Small intestine (tissue), 7 donors: ENCODE data around the gene TEX28. TPM values are rescaled to one million over a fixed set of nuclear protein-coding genes. Genes with fewer than 3 reads are reported as not detected.
A peak's percentile ranks its signal among the peaks of the same experiment; 100 is the strongest.

ENCODE experiments used
- DNase-seq, 2 donors: peaks; one replicate each; pipeline versions ENCODE4 v3.0.0 to v3.0.0-alpha.2; 2013
- FAIRE-seq: peaks from 2 replicates; lab custom pipeline; 2012; peaks lifted over from hg19 to GRCh38; lab: Jason Lieb, UNC
- H3K27ac ChIP-seq, 3 donors: one replicate each; pipeline ENCODE4 v1.5.1; 2013; ENCODE audit warnings: low read length in 2 of 3, mild to moderate bottlenecking in 2 of 3, control low read depth in 1 of 3, inconsistent platforms in 1 of 3, low read depth in 1 of 3, moderate library complexity in 1 of 3
- H3K27me3 ChIP-seq, 3 donors: one replicate each; pipeline ENCODE4 v1.6.1; 2013; ENCODE audit warnings: low read length in 3 of 3, inconsistent platforms in 1 of 3; ENCODE audit not compliant: control insufficient read depth in 3 of 3, insufficient read depth in 3 of 3
- H3K36me3 ChIP-seq, 3 donors: one replicate each; pipeline ENCODE4 v1.6.1; 2013; ENCODE audit warnings: low read length in 3 of 3, inconsistent platforms in 1 of 3, low read depth in 1 of 3, mild to moderate bottlenecking in 1 of 3, moderate library complexity in 1 of 3; ENCODE audit not compliant: control insufficient read depth in 3 of 3, insufficient read depth in 2 of 3
- H3K4me1 ChIP-seq, 3 donors: one replicate each; pipeline ENCODE4 v1.6.1; 2013; ENCODE audit warnings: low read length in 2 of 3, inconsistent platforms in 1 of 3, low read depth in 1 of 3, mild to moderate bottlenecking in 1 of 3, moderate library complexity in 1 of 3; ENCODE audit not compliant: control insufficient read depth in 3 of 3, insufficient read depth in 2 of 3
- H3K4me3 ChIP-seq, 3 donors: one replicate each; pipeline ENCODE4 v1.5.1; 2013; ENCODE audit warnings: low read length in 3 of 3, control low read depth in 1 of 3, inconsistent platforms in 1 of 3, low read depth in 1 of 3, mild to moderate bottlenecking in 1 of 3, moderate library complexity in 1 of 3
- H3K9me3 ChIP-seq, 2 donors: one replicate each; pipeline ENCODE4 v1.6.1; 2013; ENCODE audit warnings: low read depth in 1 of 2, low read length in 1 of 2; ENCODE audit not compliant: control insufficient read depth in 2 of 2, insufficient read depth in 1 of 2
- WGBS, 3 donors: extraction: QIAGEN DNeasy Blood & Tissue Kit; methylation state at CpG; one replicate each; pipeline ENCODE4 v1.1.7; 2013; 5-methylcytosine and 5-hydroxymethylcytosine counted together
- polyA plus RNA-seq, 4 donors: library from polyadenylated mRNA; stranded (reverse) in 3 of 4; unstranded in 1 of 4; fragments of 200-250 nt in 3 of 4; fragments of 120-200 nt in 1 of 4; gene quantifications; one replicate each; pipeline versions ENCODE4 v1.2.1 to v1.2.3, GENCODE V29; 2013
- donor health status: healthy with polysubstance abuse.
- donor health status: control.
- donor health status: control.
- donor health status: Bipolar disorder and iron deficiency.
- donor health status: healthy.

Gene TEX28
- polyA plus RNA-seq, 4 donors, result not detected

- FAIRE-seq, result no peak
- Histone ChIP-seq H3K9me3 (no peaks in the 10 kb centered on the region), H3K4me3 (no peak overlapping the region), H3K27ac (no peak overlapping the region), H3K4me1 (no peaks in the 10 kb centered on the region), H3K36me3 (no peaks in the 10 kb centered on the region), H3K27me3 (no peaks in the 10 kb centered on the region)
- no peak for DNase-seq
- WGBS, 3 donors, result 70 to 78% (median 78%) methylated on average over 10 of the region's 10 CpGs
Measured at GRCh38 chrX:154329294-154329693, 34.4 kb upstream of the TEX28 start.

DNA sequence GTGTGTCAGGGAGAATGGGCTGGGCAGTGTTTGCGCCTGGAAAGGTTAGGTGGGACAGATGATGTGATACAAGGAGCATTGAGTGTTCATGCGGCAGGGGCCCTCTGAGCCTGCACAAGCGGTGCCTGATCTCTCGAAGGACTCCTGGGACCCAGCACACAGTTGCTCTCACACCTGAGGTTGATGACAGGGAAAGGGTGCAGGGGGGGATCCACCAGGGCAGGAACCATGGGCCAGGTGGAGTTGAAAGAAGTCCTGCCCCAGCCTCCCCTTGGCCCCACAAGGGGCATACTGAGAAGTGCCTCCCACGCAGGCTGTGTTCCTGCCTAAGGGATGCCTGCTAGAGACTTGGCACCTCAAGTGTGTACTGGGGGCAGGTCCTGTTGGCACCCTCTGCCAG, 33.7 kb upstream of the TEX28 start:
- no peaks in the 10 kb centered on the region for H3K4me1 ChIP-seq
- FAIRE-seq, result no peak

DNA sequence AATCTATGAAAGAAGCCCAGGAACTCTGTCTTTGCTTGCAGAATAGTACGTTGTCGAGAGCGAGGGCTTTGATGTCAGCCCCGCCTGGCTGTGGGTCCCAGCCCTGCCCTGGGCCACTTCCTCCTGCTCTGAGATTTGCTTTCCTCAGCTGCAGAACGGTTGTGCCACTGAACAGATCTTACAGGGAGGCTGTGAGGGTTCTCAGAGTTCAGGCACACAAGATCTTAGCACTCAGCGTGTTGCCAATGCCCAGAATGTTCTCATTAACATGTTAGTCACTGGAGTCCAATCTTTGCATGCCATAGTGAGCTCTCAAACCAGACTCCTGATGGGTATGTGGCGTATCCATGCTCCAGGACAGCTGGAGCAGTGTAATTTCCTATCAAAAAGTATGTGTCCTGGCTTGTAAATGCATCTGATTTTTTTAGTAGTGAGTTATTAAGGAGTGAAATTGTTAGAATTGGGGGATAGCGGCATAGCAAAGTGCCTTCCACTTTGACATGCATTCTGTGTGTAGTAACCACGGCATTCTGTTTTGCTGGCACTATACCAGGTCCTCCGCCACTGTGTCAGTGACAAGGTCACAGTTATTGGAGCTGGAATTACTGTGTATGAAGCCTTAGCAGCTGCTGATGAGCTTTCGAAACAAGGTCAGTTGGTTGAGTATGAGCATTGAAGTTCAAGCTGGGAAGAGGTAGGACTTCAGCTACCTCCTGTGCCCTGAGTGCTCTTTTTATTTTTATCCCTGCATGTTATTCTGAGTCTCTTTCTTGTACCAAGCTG, 32.3 kb upstream of the TEX28 start:
- Histone ChIP-seq H3K9me3 (no peaks in the 10 kb centered on the region), H3K27me3 (no peaks in the 10 kb centered on the region), H3K4me1 (no peaks in the 10 kb centered on the region), H3K36me3 (no peaks in the 10 kb centered on the region), H3K4me3 (no peak overlapping the region), H3K27ac (no peak overlapping the region)
- FAIRE-seq (no peak), DNase-seq (no peak)
- 27 to 51% (median 32%) methylated on average over 11 of the region's 11 CpGs for WGBS, 3 donors

More for the DNA sequence above, 33.7 kb upstream of the TEX28 start:
- Histone ChIP-seq H3K4me3 (no peak overlapping the region), H3K27ac (no peak overlapping the region), H3K9me3 (no peaks in the 10 kb centered on the region), H3K36me3 (no peaks in the 10 kb centered on the region), H3K27me3 (no peaks in the 10 kb centered on the region)
- 85 to 96% (median 95%) methylated on average over 5 of the region's 5 CpGs for WGBS, 3 donors
- no peak for DNase-seq

GRCh38 chrX:154325541-154325940, 30.6 kb upstream of the TEX28 start:
- no peaks in the 10 kb centered on the region for H3K27me3 ChIP-seq
- H3K27ac ChIP-seq, result no peak overlapping the region
- DNase-seq, result no peak
- no peak overlapping the region for H3K4me3 ChIP-seq
- H3K9me3 ChIP-seq, result no peaks in the 10 kb centered on the region
- H3K4me1 ChIP-seq, result no peaks in the 10 kb centered on the region
- H3K36me3 ChIP-seq, result no peaks in the 10 kb centered on the region
- FAIRE-seq, result no peak
- WGBS, 3 donors, result 60 to 75% (median 67%) methylated on average over 8 of the region's 8 CpGs

- Histone ChIP-seq H3K27me3 (no peaks in the 10 kb centered on the region), H3K36me3 (no peaks in the 10 kb centered on the region), H3K9me3 (no peaks in the 10 kb centered on the region), H3K4me1 (no peaks in the 10 kb centered on the region), H3K27ac (no peak overlapping the region), H3K4me3 (no peak overlapping the region)
- FAIRE-seq, result no peak
- no peak for DNase-seq
- WGBS, 3 donors, result 57 to 71% (median 67%) methylated on average over 7 of the region's 7 CpGs
Measured at GRCh38 chrX:154323537-154323936, 28.6 kb upstream of the TEX28 start.

GRCh38 chrX:154322890-154323289, 28.0 kb upstream of the TEX28 start:
- no peaks in the 10 kb centered on the region for H3K9me3 ChIP-seq
- H3K27me3 ChIP-seq, result no peaks in the 10 kb centered on the region
- no peak for FAIRE-seq
- WGBS, 3 donors, result 74 to 83% (median 77%) methylated on average over 10 of the region's 10 CpGs
- H3K36me3 ChIP-seq, result no peaks in the 10 kb centered on the region
- no peak overlapping the region for H3K27ac ChIP-seq
- H3K4me3 ChIP-seq, result no peak overlapping the region
- no peak for DNase-seq
- H3K4me1 ChIP-seq, result no peaks in the 10 kb centered on the region

DNA sequence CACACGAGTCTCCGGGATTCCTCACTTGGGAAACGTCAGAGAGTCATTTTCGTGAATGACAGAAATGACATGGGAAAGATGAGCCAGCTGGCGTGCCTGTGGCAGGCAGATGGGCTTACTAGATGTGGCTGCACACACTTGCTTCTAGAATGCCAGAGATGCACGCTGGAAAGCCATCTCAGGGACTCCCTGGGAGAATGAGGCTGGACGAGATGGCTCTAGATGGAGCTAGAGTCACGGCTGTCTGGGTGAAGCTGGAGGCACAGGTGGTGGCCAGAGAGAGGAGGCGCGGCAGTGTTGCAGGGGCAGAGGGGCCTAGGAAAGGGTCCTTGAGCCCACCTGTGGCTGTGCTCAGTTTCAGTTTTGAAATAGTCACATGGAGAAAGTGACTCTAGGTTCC, 26.7 kb upstream of the TEX28 start:
- H3K4me3 ChIP-seq, result no peak overlapping the region
- WGBS, 3 donors, result 45 to 58% (median 54%) methylated on average over 8 to 10 of the region's 10 CpGs
- H3K27ac ChIP-seq, result no peak overlapping the region
- no peaks in the 10 kb centered on the region for H3K27me3 ChIP-seq
- peak in 1 of 2 donors; percentile 10 for DNase-seq
- H3K36me3 ChIP-seq, result no peaks in the 10 kb centered on the region
- no peaks in the 10 kb centered on the region for H3K9me3 ChIP-seq
- FAIRE-seq, result no peak
- no peaks in the 10 kb centered on the region for H3K4me1 ChIP-seq

- no peak for DNase-seq
- no peak overlapping the region for H3K4me3 ChIP-seq
- WGBS, 3 donors, result 69 to 76% (median 70%) methylated on average over 7 of the region's 7 CpGs
- no peaks in the 10 kb centered on the region for H3K4me1 ChIP-seq
- no peak overlapping the region for H3K27ac ChIP-seq
- no peaks in the 10 kb centered on the region for H3K36me3 ChIP-seq
- no peak for FAIRE-seq
- H3K9me3 ChIP-seq, result no peaks in the 10 kb centered on the region
- no peaks in the 10 kb centered on the region for H3K27me3 ChIP-seq
Measured at GRCh38 chrX:154321152-154321551, 26.2 kb upstream of the TEX28 start.

DNA sequence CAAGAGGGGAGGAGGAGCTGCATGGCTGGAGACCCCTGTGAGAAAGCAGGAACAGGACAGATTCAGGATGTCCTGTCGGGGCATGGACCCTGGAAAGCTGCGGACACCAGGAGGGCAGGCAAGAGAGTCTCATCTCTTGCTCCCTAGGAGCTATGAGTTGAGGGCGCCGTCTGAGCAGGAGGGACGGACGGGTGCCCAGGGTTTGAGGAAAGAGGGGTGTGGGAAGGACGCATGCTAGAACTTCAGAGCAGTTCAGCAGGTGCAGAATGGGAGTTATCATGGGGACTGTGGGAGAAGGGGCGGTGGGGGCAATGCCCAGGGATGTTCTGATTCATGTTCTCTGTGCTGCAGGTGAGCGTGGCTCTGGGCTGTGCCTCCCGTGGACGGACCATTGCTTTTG, 25.5 kb upstream of the TEX28 start:
- 83 to 90% (median 86%) methylated on average over 11 of the region's 11 CpGs for WGBS, 3 donors
- Histone ChIP-seq H3K4me3 (no peak overlapping the region), H3K36me3 (no peaks in the 10 kb centered on the region), H3K27me3 (no peaks in the 10 kb centered on the region), H3K27ac (no peak overlapping the region), H3K4me1 (no peaks in the 10 kb centered on the region), H3K9me3 (no peaks in the 10 kb centered on the region)
- FAIRE-seq, result no peak
- DNase-seq, result no peak
